Mucosa of rectum (tissue), 2 donors: Measurements from ENCODE around the gene ENPP4.

ENCODE experiments used
- H3K27ac ChIP-seq, 2 donors: one replicate each; pipeline ENCODE4 v1.7.0; 2013; ENCODE audit warnings: inconsistent platforms in 2 of 2, low read depth in 2 of 2, low read length in 2 of 2
- H3K27me3 ChIP-seq, 2 donors: one replicate each; pipeline ENCODE4 v1.7.0; 2013; ENCODE audit warnings: low read length in 2 of 2; ENCODE audit not compliant: control insufficient read depth in 2 of 2, insufficient read depth in 2 of 2
- H3K36me3 ChIP-seq, 2 donors: one replicate each; pipeline ENCODE4 v1.7.0; 2013; ENCODE audit warnings: low read length in 2 of 2; ENCODE audit not compliant: control insufficient read depth in 2 of 2, insufficient read depth in 2 of 2
- H3K4me1 ChIP-seq, 2 donors: one replicate each; pipeline ENCODE4 v1.7.0; 2013; ENCODE audit warnings: low read length in 2 of 2, mild to moderate bottlenecking in 1 of 2; ENCODE audit not compliant: control insufficient read depth in 2 of 2, insufficient read depth in 2 of 2
- H3K4me3 ChIP-seq, 2 donors: one replicate each; pipeline ENCODE4 v1.7.0; 2013; ENCODE audit warnings: low read length in 2 of 2
- H3K9ac ChIP-seq, 2 donors: one replicate each; pipeline ENCODE4 v1.7.0; 2013; ENCODE audit warnings: low read length in 2 of 2, low read depth in 1 of 2, mild to moderate bottlenecking in 1 of 2
- H3K9me3 ChIP-seq, 2 donors: one replicate each; pipeline ENCODE4 v1.7.0; 2013; ENCODE audit warnings: low read length in 2 of 2; ENCODE audit not compliant: control insufficient read depth in 2 of 2
- donor health status: healthy.
- donor health status: Normal muscosa, but diverticular disease.

ENPP4 gene

DNA sequence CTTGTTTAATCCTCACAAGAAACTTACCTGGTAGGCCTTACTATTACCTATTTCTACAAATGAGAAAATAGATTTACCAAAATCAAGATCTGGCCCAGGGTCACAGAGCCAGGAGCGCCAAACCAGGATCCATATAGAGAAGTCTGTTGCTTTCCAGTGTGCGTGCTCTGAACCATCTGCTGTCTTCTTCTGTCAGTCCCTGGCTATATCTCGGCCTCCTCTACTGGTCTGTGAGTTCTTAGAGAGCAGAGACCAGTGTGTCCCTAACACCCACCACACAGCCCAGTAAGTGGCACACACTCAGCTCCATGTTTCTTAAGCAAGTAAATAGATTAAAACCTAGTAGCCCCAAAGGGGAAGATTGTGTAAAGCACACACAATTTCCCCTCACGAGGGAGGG lies 59.9 kb downstream of the ENPP4 start:
- Histone ChIP-seq H3K9ac (no peak overlapping the region), H3K27me3 (no peaks in the 10 kb centered on the region), H3K4me3 (no peak overlapping the region), H3K36me3 (no peaks in the 10 kb centered on the region), H3K4me1 (no peaks in the 10 kb centered on the region), H3K27ac (no peak overlapping the region), H3K9me3 (no peaks in the 10 kb centered on the region)

GRCh38 chr6:46190889-46191288 lies 61.1 kb downstream of the ENPP4 start:
- Histone ChIP-seq H3K9ac (no peak overlapping the region), H3K4me1 (no peaks in the 10 kb centered on the region), H3K36me3 (no peaks in the 10 kb centered on the region), H3K4me3 (no peak overlapping the region), H3K9me3 (no peaks in the 10 kb centered on the region), H3K27ac (no peak overlapping the region), H3K27me3 (no peaks in the 10 kb centered on the region)

GRCh38 chr6:46191961-46192360 lies 62.2 kb downstream of the ENPP4 start:
- Histone ChIP-seq H3K27ac (no peak overlapping the region), H3K9me3 (no peaks in the 10 kb centered on the region), H3K36me3 (no peaks in the 10 kb centered on the region), H3K27me3 (no peaks in the 10 kb centered on the region), H3K4me1 (no peaks in the 10 kb centered on the region), H3K4me3 (no peak overlapping the region), H3K9ac (no peak overlapping the region)
